GDM1 (cell line): ENCODE measurements around the gene PREX1.
A peak's percentile ranks its signal among the peaks of the same experiment; 100 is the strongest.

Experiments
- DNase-seq: peaks from one replicate; lab custom pipeline; 2025; lab: John Stamatoyannopoulos, UW

PREX1 gene

GRCh38 chr20:48632017-48632824 is 195.6 kb downstream of the PREX1 start:
- DNase-seq: no peak

- DNase-seq: no peak
Observed at GRCh38 chr20:48631114-48632016, 196.4 kb downstream of the PREX1 start.

GRCh38 chr20:48630342-48631075 is 197.3 kb downstream of the PREX1 start:
- DNase-seq: no peak

DNA sequence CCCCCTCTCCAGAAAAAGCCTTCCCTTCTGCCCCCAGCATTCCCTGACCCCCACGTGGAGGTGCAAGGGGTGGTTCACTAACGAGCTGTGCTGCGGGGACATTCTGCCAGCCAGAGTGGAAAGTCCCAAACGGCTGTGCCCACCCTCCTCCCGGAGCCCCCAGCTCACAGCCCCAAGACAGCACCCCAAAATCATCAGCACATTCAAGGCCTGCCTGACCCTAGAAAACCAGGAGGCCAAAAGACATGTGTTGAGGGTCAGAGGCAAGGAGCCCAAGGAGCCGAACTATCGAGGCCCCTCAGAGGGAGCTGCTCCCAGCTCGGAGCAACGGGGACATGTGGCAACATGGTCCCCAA is 197.9 kb downstream of the PREX1 start:
- no peak for DNase-seq

- DNase-seq: no peak
Observed at GRCh38 chr20:48629069-48629959, 198.5 kb downstream of the PREX1 start.

GRCh38 chr20:48627737-48628128 is 200.1 kb downstream of the PREX1 start:
- DNase-seq: no peak

DNA sequence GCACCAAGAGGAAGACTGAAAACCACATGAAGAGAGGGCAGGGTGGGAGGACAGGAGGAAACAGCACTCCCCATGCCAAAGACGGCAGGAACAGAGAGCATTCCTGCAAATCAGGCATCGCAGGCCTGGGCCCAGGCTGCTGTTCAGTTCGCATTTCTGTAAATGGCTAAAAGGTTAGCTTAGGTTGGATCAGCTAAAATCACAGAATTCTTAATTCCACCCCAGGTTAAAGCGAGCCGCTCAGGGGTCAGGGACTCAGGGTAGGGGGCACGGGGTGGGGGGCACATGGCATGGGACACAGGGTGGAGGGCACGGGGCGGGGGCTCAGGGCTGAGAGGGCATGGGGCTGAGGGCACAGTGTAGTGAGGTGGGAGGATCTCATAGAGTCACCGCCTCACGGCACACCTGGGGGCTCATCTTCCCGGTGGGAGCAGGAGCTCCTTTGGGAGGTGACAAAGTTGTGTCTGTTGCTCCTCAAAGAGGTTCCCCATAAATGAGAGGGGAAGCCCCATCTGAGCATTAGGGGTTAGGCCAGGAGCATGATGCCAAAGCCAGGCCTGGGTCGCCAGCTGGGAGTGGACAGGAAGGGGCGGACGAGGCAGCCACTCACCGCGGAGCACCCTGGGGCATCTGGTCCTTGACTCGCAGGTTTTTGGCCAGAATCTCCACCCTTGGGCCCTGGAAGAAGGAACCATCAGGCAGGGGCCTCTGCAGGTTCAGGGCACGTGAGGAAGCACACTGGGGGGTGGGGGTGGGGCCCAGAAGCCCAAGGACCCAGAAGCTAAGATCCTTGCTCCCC is 200.7 kb downstream of the PREX1 start:
- no peak for DNase-seq

GRCh38 chr20:48626226-48626937 is 201.4 kb downstream of the PREX1 start:
- no peak for DNase-seq

- no peak for DNase-seq
Observed at GRCh38 chr20:48625136-48625900, 202.5 kb downstream of the PREX1 start.

DNA sequence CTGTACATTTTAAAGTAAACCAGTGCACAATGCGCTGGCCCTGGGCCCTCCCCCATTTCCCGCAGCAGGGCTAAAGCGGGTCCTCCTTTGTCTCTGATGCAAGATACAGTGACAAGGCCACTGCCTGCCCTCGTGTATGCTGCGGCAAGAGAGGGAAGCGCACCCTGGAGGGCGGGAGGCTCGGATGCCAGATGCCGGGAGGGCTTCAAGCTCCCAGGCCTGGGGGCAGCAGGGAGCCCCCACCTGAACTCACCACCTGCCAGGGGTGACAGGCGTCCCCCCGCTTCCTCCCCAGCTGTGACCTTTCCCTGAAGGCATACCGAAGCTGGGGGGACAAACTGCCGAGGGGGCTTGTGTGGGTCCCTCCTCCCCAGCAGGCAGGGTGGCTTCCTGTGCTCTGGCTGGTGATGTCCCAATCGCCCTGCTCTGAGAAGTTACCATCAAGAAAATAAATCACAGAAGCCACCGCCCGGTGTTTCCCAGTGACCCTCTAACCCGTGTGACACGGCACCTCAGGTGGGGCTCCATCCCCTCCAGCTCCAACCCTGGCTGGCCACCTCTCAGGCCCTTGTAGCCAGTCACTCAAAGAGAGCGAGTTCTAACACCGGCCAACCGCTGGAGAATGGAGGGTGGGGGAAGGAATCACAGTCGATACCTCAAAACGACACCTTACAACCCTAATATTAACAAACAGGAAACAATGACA is 203.3 kb downstream of the PREX1 start:
- no peak for DNase-seq

- DNase-seq: no peak
Observed at GRCh38 chr20:48623906-48624265, 203.9 kb downstream of the PREX1 start.

- DNase-seq: no peak
Observed at GRCh38 chr20:48623176-48623905, 204.5 kb downstream of the PREX1 start.

- DNase-seq: no peak
Observed at GRCh38 chr20:48622421-48622820, 205.4 kb downstream of the PREX1 start.

DNA sequence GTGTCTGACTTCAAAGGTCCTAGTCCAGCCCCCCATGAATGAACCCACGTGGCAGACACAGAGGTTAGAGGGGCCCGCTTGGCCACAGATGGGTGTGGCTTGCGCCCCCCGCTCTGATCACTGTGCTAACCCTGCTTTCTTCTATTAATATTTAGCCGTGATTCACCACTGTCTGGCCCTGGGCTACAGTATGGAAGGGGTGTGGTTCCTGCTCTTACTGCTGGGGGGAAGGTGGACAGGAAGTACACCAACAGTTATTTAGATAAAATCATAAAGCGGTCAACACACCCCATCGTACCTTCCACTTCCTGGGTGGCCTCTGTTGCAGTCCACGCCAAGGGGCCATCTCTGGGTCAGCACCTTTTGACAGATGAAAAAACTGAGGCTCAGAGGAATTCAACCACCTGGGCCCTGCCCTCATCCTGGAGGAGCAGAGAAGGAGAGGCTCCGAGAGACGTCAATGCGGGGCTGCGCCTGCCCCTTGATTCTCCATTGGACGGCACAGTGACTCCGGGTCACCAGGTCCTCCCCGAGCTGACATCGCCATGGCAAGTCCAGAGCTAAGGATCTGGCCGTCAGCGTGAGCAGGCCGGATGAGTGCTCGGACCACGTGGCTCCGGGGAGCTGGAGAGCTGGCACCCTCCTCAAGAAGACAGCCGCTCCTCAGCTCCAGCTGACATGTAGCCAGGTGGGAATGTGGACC is 206.3 kb downstream of the PREX1 start:
- DNase-seq: no peak

GRCh38 chr20:48620507-48621375 is 207.1 kb downstream of the PREX1 start:
- DNase-seq: peak; percentile 8

DNA sequence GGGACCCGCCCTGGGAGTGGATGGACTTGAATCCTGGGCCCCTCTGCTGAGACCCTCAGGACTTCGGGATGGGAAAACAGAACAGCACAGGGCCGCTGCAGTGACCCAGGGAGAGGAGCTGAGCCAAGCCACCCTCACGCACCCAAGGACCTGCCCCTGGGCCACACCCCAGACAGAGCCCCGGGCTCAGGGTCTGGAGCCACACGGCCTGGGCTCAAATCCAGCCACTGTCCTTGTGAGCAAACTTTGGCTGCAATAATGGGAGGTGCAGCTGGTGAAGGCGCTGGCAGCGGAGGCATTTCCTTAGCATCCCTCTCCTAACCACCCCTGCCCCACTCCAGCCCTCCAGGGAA is 207.7 kb downstream of the PREX1 start:
- DNase-seq: no peak
